Loucy (cell line): ENCODE measurements around the gene SLC16A4.

Source experiments
- CTCF ChIP-seq: fragments of 200-600 bp; sonication (generic); conservative IDR thresholded peaks from 2 replicates; pipeline ENCODE4 v1.5.1; 2014; ENCODE audit warnings: mild to moderate bottlenecking, antibody characterized with exemption, low read length
- EZH2phosphoT487 ChIP-seq: fragments of 200-600 bp; IDR thresholded peaks from 2 replicates; pipeline ENCODE4 v1.6.1; 2018; ENCODE audit warnings: antibody characterized with exemption, mild to moderate bottlenecking, moderate library complexity, borderline replicate concordance

GRCh38 chr1:110335265-110335664 is 55.6 kb downstream of the SLC16A4 start:
- TF ChIP-seq CTCF = no peak
- no peak for TF ChIP-seq EZH2phosphoT487
